HEK293 (cell line): ENCODE data around the gene GNPTG.

Experiments used
- BCL11A ChIP-seq: fragments of 450-650 bp; formaldehyde crosslinking; IDR thresholded peaks from 2 replicates; pipeline ENCODE4 v1.5.1; 2016; ENCODE audit warnings: low read depth, missing biosample characterization, missing genetic modification characterization
- GLIS1 ChIP-seq: fragments of 450-650 bp; formaldehyde crosslinking; IDR thresholded peaks from 2 replicates; pipeline ENCODE4 v1.5.1; 2016; ENCODE audit warnings: missing biosample characterization, missing genetic modification characterization
- HOXC10 ChIP-seq: sonication (generic); formaldehyde crosslinking; IDR thresholded peaks from 2 replicates; pipeline ENCODE4 v1.8.1; 2023; ENCODE audit warnings: mild to moderate bottlenecking, missing genetic modification reagents
- MEIS1 ChIP-seq: sonication (generic); formaldehyde crosslinking; IDR thresholded peaks from 2 replicates; pipeline ENCODE4 v1.8.1; 2022; ENCODE audit warnings: missing genetic modification reagents, mild to moderate bottlenecking, borderline replicate concordance
- MYNN ChIP-seq: fragments of 450-650 bp; formaldehyde crosslinking; IDR thresholded peaks from 2 replicates; pipeline ENCODE4 v1.5.1; 2016; ENCODE audit warnings: missing biosample characterization, missing genetic modification characterization, borderline replicate concordance
- TCF7L2 ChIP-seq: IDR thresholded peaks from 2 replicates; pipeline ENCODE4 v1.6.1; 2011; ENCODE audit warnings: low read depth, mild to moderate bottlenecking, inconsistent platforms, low read length, moderate library complexity, borderline replicate concordance
- TRIM28 ChIP-seq: IDR thresholded peaks from 2 replicates; pipeline ENCODE4 v1.6.1; 2011; ENCODE audit warnings: low read length, control low read depth, borderline replicate concordance
- YY1 ChIP-seq: fragments of 450-650 bp; formaldehyde crosslinking; IDR thresholded peaks from 2 replicates; pipeline ENCODE4 v1.5.1; 2018; ENCODE audit warnings: missing biosample characterization, missing genetic modification characterization
- ZBTB8A ChIP-seq: fragments of 450-650 bp; formaldehyde crosslinking; IDR thresholded peaks from 2 replicates; pipeline ENCODE4 v1.5.1; 2016; ENCODE audit warnings: missing biosample characterization, missing genetic modification characterization
- ZFP3 ChIP-seq: fragments of 450-650 bp; formaldehyde crosslinking; IDR thresholded peaks from 2 replicates; pipeline ENCODE4 v1.5.1; 2016; ENCODE audit warnings: low read depth, missing biosample characterization, missing genetic modification characterization
- ZFP69B ChIP-seq: fragments of 450-650 bp; formaldehyde crosslinking; IDR thresholded peaks from 2 replicates; pipeline ENCODE4 v1.5.1; 2016; ENCODE audit warnings: missing biosample characterization, missing genetic modification characterization
- ZNF146 ChIP-seq: fragments of 450-650 bp; formaldehyde crosslinking; IDR thresholded peaks from 2 replicates; pipeline ENCODE4 v1.5.1; 2016; ENCODE audit warnings: missing biosample characterization, missing genetic modification characterization
- ZNF214 ChIP-seq: fragments of 450-650 bp; formaldehyde crosslinking; IDR thresholded peaks from 2 replicates; pipeline ENCODE4 v1.5.1; 2017; ENCODE audit warnings: missing biosample characterization, mild to moderate bottlenecking, missing genetic modification characterization, borderline replicate concordance
- ZNF274 ChIP-seq, 2 experiments: fragments of 200-500 bp in 1 of 2; fragments of 450-650 bp in 1 of 2; sonication (Bioruptor generic) in 1 of 2; formaldehyde crosslinking in 1 of 2; IDR thresholded peaks; 2 replicates each; pipeline versions ENCODE4 v1.5.1 to v1.6.1; 2014 to 2016; ENCODE audit warnings: borderline replicate concordance in 1 of 2, inconsistent platforms in 1 of 2, low read length in 1 of 2, missing biosample characterization in 1 of 2, missing genetic modification characterization in 1 of 2
- ZNF302 ChIP-seq: fragments of 450-650 bp; formaldehyde crosslinking; IDR thresholded peaks from 2 replicates; pipeline ENCODE4 v1.5.1; 2016; ENCODE audit warnings: missing biosample characterization, missing genetic modification characterization, low read depth
- ZNF335 ChIP-seq: fragments of 450-650 bp; formaldehyde crosslinking; conservative IDR thresholded peaks from 2 replicates; pipeline ENCODE4 v1.5.1; 2016; ENCODE audit warnings: missing biosample characterization, missing genetic modification characterization
- ZNF398 ChIP-seq: fragments of 450-650 bp; formaldehyde crosslinking; IDR thresholded peaks from 2 replicates; pipeline ENCODE4 v1.5.1; 2017; ENCODE audit warnings: missing biosample characterization, missing genetic modification characterization
- ZNF423 ChIP-seq: fragments of 450-650 bp; formaldehyde crosslinking; IDR thresholded peaks from 2 replicates; pipeline ENCODE4 v1.5.1; 2016; ENCODE audit warnings: missing biosample characterization, missing genetic modification characterization
- ZNF473 ChIP-seq: fragments of 450-650 bp; formaldehyde crosslinking; IDR thresholded peaks from 2 replicates; pipeline ENCODE4 v1.5.1; 2017; ENCODE audit warnings: missing biosample characterization, missing genetic modification characterization
- ZNF530 ChIP-seq: fragments of 450-650 bp; formaldehyde crosslinking; IDR thresholded peaks from 2 replicates; pipeline ENCODE4 v1.5.1; 2016; ENCODE audit warnings: low read depth, missing biosample characterization, missing genetic modification characterization
- ZNF571 ChIP-seq: fragments of 450-650 bp; formaldehyde crosslinking; IDR thresholded peaks from 2 replicates; pipeline ENCODE4 v1.5.0; 2017; ENCODE audit warnings: missing biosample characterization, missing genetic modification characterization
- ZNF610 ChIP-seq: fragments of 450-650 bp; formaldehyde crosslinking; IDR thresholded peaks from 2 replicates; pipeline ENCODE4 v1.5.1; 2016; ENCODE audit warnings: missing biosample characterization, missing genetic modification characterization, borderline replicate concordance
- ZNF677 ChIP-seq: fragments of 450-650 bp; IDR thresholded peaks from 2 replicates; pipeline ENCODE4 v1.5.0; 2018; ENCODE audit warnings: missing biosample characterization, mild to moderate bottlenecking, missing genetic modification characterization, moderate library complexity
- ZNF704 ChIP-seq: fragments of 450-650 bp; formaldehyde crosslinking; IDR thresholded peaks from 2 replicates; pipeline ENCODE4 v1.5.1; 2016; ENCODE audit warnings: missing biosample characterization, missing genetic modification characterization
- ZNF830 ChIP-seq: fragments of 450-650 bp; IDR thresholded peaks from 2 replicates; pipeline ENCODE4 v1.5.0; 2018; ENCODE audit warnings: missing biosample characterization, missing genetic modification characterization, low read depth, mild to moderate bottlenecking, moderate library complexity
- ZSCAN16 ChIP-seq: fragments of 450-650 bp; formaldehyde crosslinking; IDR thresholded peaks from 2 replicates; pipeline ENCODE4 v1.5.1; 2016; ENCODE audit warnings: missing biosample characterization, missing genetic modification characterization
- TF ChIP-seq, protein P1 (sequence below): fragments of 450-650 bp; formaldehyde crosslinking; conservative IDR thresholded peaks from 2 replicates; pipeline ENCODE4 v1.5.1; 2016; ENCODE audit warnings: low read depth, missing biosample characterization, missing genetic modification characterization
- TF ChIP-seq, protein P2 (sequence below): sonication (generic); formaldehyde crosslinking; IDR thresholded peaks from 2 replicates; pipeline ENCODE4 v1.8.1; 2022; ENCODE audit warnings: mild to moderate bottlenecking, moderate library complexity, missing genetic modification reagents
- TF ChIP-seq, protein P3 (sequence below): fragments of 450-650 bp; IDR thresholded peaks from 2 replicates; pipeline ENCODE4 v1.5.1; 2018; ENCODE audit warnings: missing biosample characterization, missing genetic modification characterization

GNPTG gene

DNA sequence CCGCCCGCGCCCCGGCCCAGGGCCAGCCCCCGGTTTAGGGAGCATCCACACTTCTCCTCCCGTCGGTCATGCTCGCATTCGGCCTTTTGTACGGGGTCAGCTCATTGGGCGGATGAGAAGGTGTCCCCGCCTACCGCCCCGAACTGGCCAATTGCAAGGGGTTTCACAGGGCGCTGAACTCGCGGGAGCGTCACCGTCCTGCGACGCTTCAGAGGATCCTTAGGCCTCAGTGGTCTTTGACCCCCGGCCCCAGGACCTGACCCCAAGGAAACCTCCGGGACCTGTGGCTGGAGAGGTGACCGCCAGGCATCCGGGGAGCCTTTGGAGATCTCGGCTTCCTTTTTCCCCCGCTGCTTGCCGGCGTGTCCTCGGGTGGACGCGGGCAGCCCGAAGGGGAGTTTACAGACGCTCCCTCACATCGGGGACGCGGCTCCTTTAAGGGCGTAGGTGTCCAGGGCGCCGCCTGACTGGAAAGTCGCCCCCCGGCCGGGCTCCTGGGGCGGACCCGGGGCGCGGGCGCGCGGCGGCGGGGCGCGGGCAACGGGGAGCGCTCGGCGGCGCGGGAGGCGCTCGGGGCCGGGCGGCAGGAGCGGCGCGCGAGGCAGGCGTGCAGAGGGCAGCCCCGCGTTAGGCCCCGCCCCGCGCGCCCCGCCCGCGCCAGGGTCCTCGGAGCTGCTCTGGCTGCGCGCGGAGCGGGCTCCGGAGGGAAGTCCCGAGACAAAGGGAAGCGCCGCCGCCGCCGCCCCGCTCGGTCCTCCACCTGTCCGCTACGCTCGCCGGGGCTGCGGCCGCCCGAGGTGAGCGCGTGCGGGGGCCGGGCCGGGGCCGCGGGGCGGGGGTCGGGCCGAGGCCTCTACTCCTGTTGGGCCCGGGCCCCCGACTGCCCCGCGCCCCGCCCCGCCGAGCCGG, 42.5 kb upstream of the GNPTG start, which contains the start of gene UBE2I (continued):
- TF ChIP-seq ZSCAN16 (tag by site-specific recombination) (no peak), ZNF302 (tag by site-specific recombination) (no peak), ZNF571 (tag by site-specific recombination) (no peak), ZNF473 (tag by site-specific recombination) (no peak), ZNF677 (no peak), ZNF704 (no peak), YY1 (tag by site-specific recombination) (peak; percentile 80; the same call in 1 of the 2 replicates), ZFP3 (tag by site-specific recombination) (no peak), ZNF214 (tag by site-specific recombination) (no peak), ZNF398 (tag by site-specific recombination) (0 out of 2 replicates have a peak, but pooled peaks have one; percentile 7), ZNF530 (tag by site-specific recombination) (no peak), BCL11A (tag by site-specific recombination) (no peak; the same call in 1 of the 2 replicates), ZNF610 (peak; percentile 90), ZNF335 (tag by site-specific recombination) (peak; percentile 95), ZNF830 (no peak), ZNF274 (IDR thresholded peaks at IDR 0.05; ENCODE audit: low read length) (no peak), ZNF274 (tag by site-specific recombination; IDR thresholded peaks at IDR 0.05; ENCODE audit: borderline replicate concordance) (no peak), TRIM28 (no peak), ZNF146 (tag by site-specific recombination) (peak; percentile 76), ZFP69B (tag by site-specific recombination) (peak; percentile 94), GLIS1 (tag by site-specific recombination) (no peak; the same call in 1 of the 2 replicates), HOXC10 (CRISPR knock-in tag) (no peak), MYNN (tag by site-specific recombination) (no peak), ZBTB8A (tag by site-specific recombination) (peak; percentile 69), TCF7L2 (no peak), MEIS1 (CRISPR knock-in tag) (no peak), ZNF423 (no peak)
- TF ChIP-seq, protein P1, sequence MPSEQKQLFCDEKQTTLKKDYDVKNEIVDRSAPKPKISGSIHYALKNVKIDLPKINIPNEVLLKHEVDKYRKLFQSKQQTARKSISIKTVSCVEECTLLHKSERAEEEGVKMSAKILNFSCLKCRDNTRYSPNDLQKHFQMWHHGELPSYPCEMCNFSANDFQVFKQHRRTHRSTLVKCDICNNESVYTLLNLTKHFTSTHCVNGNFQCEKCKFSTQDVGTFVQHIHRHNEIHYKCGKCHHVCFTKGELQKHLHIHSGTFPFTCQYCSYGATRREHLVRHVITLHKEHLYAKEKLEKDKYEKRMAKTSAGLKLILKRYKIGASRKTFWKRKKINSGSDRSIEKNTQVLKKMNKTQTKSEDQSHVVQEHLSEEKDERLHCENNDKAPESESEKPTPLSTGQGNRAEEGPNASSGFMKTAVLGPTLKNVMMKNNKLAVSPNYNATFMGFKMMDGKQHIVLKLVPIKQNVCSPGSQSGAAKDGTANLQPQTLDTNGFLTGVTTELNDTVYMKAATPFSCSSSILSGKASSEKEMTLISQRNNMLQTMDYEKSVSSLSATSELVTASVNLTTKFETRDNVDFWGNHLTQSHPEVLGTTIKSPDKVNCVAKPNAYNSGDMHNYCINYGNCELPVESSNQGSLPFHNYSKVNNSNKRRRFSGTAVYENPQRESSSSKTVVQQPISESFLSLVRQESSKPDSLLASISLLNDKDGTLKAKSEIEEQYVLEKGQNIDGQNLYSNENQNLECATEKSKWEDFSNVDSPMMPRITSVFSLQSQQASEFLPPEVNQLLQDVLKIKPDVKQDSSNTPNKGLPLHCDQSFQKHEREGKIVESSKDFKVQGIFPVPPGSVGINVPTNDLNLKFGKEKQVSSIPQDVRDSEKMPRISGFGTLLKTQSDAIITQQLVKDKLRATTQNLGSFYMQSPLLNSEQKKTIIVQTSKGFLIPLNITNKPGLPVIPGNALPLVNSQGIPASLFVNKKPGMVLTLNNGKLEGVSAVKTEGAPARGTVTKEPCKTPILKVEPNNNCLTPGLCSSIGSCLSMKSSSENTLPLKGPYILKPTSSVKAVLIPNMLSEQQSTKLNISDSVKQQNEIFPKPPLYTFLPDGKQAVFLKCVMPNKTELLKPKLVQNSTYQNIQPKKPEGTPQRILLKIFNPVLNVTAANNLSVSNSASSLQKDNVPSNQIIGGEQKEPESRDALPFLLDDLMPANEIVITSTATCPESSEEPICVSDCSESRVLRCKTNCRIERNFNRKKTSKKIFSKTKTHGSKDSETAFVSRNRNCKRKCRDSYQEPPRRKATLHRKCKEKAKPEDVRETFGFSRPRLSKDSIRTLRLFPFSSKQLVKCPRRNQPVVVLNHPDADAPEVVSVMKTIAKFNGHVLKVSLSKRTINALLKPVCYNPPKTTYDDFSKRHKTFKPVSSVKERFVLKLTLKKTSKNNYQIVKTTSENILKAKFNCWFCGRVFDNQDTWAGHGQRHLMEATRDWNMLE (tag by site-specific recombination): peak; percentile 58
- TF ChIP-seq, protein P2, sequence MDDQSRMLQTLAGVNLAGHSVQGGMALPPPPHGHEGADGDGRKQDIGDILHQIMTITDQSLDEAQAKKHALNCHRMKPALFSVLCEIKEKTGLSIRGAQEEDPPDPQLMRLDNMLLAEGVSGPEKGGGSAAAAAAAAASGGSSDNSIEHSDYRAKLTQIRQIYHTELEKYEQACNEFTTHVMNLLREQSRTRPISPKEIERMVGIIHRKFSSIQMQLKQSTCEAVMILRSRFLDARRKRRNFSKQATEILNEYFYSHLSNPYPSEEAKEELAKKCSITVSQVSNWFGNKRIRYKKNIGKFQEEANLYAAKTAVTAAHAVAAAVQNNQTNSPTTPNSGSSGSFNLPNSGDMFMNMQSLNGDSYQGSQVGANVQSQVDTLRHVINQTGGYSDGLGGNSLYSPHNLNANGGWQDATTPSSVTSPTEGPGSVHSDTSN (CRISPR knock-in tag): no peak; the same call in 1 of the 2 replicates
- TF ChIP-seq, protein P3, sequence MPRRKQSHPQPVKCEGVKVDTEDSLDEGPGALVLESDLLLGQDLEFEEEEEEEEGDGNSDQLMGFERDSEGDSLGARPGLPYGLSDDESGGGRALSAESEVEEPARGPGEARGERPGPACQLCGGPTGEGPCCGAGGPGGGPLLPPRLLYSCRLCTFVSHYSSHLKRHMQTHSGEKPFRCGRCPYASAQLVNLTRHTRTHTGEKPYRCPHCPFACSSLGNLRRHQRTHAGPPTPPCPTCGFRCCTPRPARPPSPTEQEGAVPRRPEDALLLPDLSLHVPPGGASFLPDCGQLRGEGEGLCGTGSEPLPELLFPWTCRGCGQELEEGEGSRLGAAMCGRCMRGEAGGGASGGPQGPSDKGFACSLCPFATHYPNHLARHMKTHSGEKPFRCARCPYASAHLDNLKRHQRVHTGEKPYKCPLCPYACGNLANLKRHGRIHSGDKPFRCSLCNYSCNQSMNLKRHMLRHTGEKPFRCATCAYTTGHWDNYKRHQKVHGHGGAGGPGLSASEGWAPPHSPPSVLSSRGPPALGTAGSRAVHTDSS: no peak
